GM12874 (cell line): ENCODE measurements around the gene SYNGR3.

Source experiments
- TF ChIP-seq, protein P1 (sequence below): IDR thresholded peaks from 2 replicates; pipeline ENCODE4 v1.5.1; 2011; ENCODE audit warnings: low read depth, mild to moderate bottlenecking, control low read depth, low read length, moderate library complexity; ENCODE audit not compliant: insufficient read depth

Gene SYNGR3

DNA sequence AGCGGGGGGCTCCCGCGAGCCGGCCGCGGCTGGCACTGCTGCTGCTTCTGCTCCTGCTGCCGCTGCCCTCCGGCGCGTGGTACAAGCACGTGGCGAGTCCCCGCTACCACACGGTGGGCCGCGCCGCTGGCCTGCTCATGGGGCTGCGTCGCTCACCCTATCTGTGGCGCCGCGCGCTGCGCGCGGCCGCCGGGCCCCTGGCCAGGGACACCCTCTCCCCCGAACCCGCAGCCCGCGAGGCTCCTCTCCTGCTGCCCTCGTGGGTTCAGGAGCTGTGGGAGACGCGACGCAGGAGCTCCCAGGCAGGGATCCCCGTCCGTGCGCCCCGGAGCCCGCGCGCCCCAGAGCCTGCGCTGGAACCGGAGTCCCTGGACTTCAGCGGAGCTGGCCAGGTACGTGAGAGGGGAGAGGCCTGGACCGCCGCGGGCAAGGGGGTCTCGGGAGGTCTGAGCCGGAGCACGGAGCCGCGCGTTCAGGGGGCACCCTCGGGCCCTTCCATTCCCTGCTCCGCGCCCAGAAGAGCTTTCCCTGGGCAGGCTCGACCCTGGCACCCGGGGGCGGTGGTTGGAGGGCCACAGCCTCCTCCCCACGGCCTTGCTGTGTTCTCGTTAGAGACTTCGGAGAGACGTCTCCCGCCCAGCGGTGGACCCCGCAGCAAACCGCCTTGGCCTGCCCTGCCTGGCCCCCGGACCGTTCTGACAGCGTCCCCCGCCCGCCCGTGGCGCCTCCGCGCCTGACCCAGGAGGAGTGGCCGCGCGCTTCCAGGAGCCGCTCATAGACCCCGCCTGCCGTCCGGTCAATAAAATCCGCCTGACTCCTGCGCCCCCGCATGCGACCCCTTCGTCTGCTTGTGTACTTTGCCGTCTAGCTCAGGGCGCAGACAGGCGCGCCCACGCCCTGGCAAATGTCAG is 30.4 kb downstream of the SYNGR3 start:
- TF ChIP-seq, protein P1, sequence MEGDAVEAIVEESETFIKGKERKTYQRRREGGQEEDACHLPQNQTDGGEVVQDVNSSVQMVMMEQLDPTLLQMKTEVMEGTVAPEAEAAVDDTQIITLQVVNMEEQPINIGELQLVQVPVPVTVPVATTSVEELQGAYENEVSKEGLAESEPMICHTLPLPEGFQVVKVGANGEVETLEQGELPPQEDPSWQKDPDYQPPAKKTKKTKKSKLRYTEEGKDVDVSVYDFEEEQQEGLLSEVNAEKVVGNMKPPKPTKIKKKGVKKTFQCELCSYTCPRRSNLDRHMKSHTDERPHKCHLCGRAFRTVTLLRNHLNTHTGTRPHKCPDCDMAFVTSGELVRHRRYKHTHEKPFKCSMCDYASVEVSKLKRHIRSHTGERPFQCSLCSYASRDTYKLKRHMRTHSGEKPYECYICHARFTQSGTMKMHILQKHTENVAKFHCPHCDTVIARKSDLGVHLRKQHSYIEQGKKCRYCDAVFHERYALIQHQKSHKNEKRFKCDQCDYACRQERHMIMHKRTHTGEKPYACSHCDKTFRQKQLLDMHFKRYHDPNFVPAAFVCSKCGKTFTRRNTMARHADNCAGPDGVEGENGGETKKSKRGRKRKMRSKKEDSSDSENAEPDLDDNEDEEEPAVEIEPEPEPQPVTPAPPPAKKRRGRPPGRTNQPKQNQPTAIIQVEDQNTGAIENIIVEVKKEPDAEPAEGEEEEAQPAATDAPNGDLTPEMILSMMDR, result no peak

GRCh38 chr16:2022723-2023091 is 32.9 kb downstream of the SYNGR3 start:
- TF ChIP-seq, protein P1, result no peak

DNA sequence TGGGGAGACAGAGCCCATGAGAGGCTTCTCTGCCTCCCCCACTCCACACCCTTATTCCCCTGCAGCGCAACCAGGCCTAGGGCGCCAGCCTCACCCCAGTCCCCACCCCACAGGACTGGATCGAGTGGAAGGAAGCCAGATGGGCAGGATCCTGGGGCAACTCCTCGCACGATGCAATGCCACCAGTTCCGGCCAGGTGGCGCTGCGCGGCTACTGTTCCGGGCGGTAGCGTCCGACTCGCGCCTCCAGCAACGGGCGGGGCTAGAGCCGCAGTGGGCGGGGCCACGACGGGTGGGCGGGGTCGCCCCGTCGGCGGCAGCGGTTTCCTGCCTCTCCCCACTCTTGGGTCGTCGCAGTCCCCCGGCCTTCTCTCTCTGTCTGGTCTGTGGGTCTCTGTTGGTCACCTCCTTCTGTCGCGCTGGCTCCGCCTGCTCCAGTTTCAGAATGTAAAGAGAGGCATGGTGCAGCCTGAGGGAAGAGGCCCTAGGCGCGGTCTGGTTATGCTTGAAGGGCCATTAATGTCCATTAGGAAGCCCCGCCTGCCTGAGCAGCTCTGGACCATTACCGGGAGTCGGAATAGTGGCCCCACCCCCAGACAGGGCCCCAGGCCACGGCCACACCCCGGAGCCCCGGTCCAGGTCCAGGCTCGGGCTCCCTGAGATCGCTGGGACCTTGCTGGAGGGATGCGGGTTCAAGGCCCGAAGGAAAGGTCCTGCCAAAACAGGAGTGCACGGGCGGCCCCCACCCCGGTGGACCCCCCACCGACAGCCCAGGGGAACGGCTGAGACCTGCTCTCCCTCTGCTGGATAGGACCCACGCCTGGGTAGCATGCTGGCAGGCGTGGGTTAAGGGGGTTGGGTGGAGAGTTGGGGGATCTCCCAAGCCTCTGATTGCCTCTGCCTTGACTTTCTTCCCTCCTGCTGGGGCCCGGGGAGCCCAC is 33.6 kb downstream of the SYNGR3 start:
- TF ChIP-seq, protein P1, result peak; percentile 99

GRCh38 chr16:2024032-2024420 is 34.3 kb downstream of the SYNGR3 start:
- TF ChIP-seq, protein P1, result no peak

DNA sequence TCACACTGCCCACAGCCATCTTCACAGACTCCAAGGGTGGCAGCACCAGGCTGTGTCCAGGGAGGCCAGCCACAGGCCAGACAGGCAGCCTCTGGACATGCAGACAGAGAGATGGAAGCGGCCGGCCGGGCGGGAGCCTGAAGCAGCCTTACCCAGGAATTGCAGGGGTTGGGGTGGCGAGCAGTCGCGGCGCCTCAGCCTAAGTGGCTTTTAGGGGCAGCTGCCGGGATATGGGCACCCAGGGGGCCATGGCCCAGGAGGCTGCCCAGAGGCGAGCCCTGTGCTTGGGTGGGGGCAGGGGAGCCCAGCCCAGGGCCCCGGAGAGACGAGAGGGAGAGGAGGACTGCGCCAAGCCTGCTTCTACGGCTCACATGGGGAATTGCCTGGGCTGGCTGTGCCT is 35.5 kb downstream of the SYNGR3 start:
- TF ChIP-seq, protein P1, result no peak

DNA sequence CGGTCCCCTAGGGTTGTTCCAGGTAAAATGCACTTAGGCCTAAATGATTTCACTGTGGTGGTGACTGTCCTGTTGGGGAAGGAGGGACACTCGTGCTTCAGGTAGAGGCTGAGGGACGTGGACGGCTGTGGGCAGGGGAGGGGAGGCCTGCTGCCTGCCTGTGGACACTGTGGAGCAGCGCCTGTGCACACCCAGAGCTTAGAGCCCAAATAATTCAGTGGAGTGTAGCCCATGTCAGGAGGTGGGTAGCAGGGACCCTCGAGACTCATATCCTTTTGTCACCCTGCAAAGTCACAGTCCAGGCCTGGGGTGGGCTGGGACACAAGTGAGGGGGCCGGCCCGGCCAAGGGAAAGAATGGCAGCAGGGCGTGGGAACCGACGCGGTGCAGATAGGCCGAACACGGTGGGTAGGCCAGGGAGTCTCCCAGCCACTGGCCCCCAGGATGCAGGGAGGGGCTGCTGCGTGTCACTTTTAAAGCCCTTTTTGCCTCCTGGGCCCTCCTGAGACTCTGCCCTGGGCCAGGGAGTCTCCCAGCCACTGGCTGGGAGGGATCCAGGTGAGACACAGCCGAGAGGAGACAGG is 36.2 kb downstream of the SYNGR3 start:
- TF ChIP-seq, protein P1, result no peak
